ENCODE data around the gene SPATA4. TPM values are rescaled to one million over a fixed set of nuclear protein-coding genes. Genes with fewer than 3 reads are reported as not detected.
"Not testable (repeated sequence)": the region's sequence is repeated elsewhere in the genome, so short reads cannot be mapped to it uniquely, and the experiment has no call there.

The SPATA4 gene
- total RNA-seq, 2 donors from 2014 or later: not detected

DNA sequence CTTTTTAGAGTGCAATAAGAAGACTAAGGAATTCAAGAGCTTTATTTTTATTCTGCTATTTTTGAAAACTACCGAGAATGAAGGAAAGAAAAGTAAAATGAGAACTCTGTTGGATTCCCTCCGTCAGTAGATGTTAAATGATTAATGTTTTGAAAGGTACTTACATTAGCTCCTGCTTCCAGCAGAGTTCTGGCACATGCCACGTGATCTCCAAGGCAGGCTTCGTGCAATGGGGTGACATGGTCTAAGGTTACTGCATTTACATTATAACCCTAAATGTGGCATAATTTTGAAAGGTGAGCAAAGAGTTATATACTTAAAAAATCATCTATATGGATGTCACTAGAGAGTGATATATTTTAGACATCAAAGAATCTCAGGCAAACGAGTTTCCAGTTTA lies 26.8 kb upstream of the SPATA4 start:
- Histone ChIP-seq H3K27ac (no peak overlapping the region), H3K36me3 (no peaks in the 10 kb centered on the region), H3K27me3 (replicated peaks; ENCODE audit: insufficient read depth) (no peaks in the 10 kb centered on the region), H3K4me1 (ENCODE audit: control insufficient read depth in 1 of 2, low read depth in 2 of 2) (no peaks in the 10 kb centered on the region), H3K9me3 (no peaks in the 10 kb centered on the region), H3K4me3 (no peak overlapping the region)
- TF ChIP-seq, protein P1, sequence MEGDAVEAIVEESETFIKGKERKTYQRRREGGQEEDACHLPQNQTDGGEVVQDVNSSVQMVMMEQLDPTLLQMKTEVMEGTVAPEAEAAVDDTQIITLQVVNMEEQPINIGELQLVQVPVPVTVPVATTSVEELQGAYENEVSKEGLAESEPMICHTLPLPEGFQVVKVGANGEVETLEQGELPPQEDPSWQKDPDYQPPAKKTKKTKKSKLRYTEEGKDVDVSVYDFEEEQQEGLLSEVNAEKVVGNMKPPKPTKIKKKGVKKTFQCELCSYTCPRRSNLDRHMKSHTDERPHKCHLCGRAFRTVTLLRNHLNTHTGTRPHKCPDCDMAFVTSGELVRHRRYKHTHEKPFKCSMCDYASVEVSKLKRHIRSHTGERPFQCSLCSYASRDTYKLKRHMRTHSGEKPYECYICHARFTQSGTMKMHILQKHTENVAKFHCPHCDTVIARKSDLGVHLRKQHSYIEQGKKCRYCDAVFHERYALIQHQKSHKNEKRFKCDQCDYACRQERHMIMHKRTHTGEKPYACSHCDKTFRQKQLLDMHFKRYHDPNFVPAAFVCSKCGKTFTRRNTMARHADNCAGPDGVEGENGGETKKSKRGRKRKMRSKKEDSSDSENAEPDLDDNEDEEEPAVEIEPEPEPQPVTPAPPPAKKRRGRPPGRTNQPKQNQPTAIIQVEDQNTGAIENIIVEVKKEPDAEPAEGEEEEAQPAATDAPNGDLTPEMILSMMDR (IDR thresholded peaks at IDR 0.05): no peak
- ATAC-seq (ENCODE audit: insufficient number of reproducible peaks, low FRiP score, low read depth) (no peak), DNase-seq (ENCODE audit: low spot score) (no peak)

DNA sequence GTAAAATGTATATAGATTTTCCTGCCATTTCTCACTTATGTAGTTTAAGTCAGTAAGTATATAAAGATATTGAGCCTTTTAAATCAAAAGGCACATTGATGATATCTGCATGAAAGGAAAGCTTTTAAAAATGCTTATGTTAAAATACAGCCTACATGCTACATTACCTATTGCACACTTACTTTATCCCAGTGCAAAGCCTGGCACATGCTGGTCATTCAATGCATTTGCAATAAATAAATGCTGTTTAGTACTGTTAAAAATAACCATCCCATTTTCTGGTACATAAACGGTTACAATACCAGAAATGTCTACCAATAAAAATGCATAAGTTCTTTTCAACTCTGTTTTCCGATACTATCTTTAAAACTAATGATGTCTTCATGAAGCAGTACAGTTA lies 22.1 kb upstream of the SPATA4 start:
- H3K4me1 ChIP-seq (ENCODE audit: control insufficient read depth in 1 of 2, low read depth in 2 of 2): no peaks in the 10 kb centered on the region
- no peak overlapping the region for H3K27ac ChIP-seq
- ATAC-seq (ENCODE audit: insufficient number of reproducible peaks, low FRiP score, low read depth): no peak
- DNase-seq (ENCODE audit: low spot score): no peak
- TF ChIP-seq, protein P1 (IDR thresholded peaks at IDR 0.05): no peak
- no peaks in the 10 kb centered on the region for H3K36me3 ChIP-seq
- no peaks in the 10 kb centered on the region for H3K9me3 ChIP-seq
- H3K4me3 ChIP-seq: no peak overlapping the region
- no peaks in the 10 kb centered on the region for H3K27me3 ChIP-seq (replicated peaks; ENCODE audit: insufficient read depth)

DNA sequence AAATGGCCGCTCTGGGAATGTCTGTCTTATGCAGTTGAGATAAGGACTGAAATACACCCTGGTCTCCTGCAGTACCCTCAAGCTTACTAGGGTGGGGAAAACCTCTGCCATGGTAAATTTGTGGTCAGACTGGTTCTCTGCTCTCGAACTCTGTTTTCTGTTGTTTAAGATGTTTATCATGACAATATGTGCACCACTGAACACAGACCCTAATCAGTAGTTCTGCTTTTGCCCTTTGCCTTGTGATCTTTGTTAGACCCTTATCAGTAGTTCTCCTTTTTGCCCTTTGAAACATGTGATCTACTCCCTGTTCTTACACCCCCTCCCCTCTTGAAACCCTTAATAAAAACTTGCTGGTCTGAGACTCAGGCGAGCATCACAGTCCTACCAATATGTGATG lies 17.0 kb upstream of the SPATA4 start:
- H3K27ac ChIP-seq; ATAC-seq (ENCODE audit: insufficient number of reproducible peaks, low FRiP score, low read depth); H3K9me3 ChIP-seq; H3K4me1 ChIP-seq (ENCODE audit: control insufficient read depth in 1 of 2, low read depth in 2 of 2); H3K4me3 ChIP-seq; H3K27me3 ChIP-seq (replicated peaks; ENCODE audit: insufficient read depth); H3K36me3 ChIP-seq; DNase-seq (ENCODE audit: low spot score): not testable (repeated sequence)

DNA sequence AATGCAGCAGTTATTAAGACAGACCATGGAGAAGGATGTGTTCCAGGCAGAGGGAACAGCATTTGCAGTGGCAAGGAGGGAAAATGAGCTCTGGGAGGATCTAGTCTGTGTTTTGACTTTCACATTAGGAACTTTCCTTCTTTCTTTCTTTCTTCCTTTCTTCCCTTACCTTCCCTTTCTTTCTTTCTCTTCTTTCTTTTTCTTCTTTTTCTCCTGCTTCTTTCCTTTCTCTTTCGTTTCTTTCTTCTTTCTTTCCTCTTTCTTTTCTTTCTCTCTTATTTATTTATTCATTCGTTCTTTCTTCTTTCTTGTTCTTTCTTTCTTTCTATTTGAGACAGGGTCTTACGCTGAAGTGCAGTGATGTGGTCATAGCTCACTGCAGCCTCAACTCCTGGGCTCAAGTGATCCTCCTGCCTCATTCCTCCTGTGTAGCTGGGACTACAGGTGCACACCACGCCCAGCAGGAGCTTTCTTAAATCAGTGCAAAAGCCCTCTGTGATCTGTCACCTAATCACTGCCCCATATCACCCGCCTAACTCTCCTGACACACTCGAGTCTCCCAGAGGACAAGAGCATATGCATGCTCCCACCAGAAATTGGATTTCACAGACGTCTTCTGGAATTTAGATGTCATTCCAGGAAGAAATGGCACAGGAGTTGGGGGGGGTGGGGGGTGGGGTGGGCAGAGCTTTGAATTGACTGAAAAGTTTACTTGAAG lies 15.4 kb upstream of the SPATA4 start:
- ATAC-seq (ENCODE audit: insufficient number of reproducible peaks, low FRiP score, low read depth) (no peak), DNase-seq (ENCODE audit: low spot score) (no peak)
- TF ChIP-seq, protein P1 (IDR thresholded peaks at IDR 0.05): no peak
- no peaks in the 10 kb centered on the region for H3K36me3 ChIP-seq
- H3K27ac ChIP-seq: no peak overlapping the region
- H3K4me1 ChIP-seq (ENCODE audit: control insufficient read depth in 1 of 2, low read depth in 2 of 2): no peaks in the 10 kb centered on the region
- no peak overlapping the region for H3K4me3 ChIP-seq
- H3K9me3 ChIP-seq: no peaks in the 10 kb centered on the region
- H3K27me3 ChIP-seq (replicated peaks; ENCODE audit: insufficient read depth): no peaks in the 10 kb centered on the region

DNA sequence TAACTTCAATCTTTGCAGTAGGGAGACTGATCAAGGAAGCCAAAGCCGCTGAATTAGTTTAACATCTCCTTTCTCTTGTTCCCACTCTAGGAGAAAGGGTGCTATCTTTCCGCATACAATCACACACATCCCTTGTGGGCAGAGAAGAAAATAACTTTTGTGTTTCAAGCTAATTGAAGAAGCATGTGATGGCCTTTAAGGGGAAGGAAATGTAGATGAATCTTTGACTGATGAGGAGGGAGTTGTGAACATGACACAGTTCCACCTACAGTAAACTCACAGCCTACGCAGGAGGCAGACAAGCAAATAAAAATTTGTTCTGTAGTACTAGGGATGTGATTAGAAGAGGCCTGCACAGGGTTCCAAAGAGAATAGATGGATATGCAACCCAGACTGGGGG lies 14.7 kb upstream of the SPATA4 start:
- Histone ChIP-seq H3K9me3 (no peaks in the 10 kb centered on the region), H3K4me3 (no peak overlapping the region), H3K36me3 (no peaks in the 10 kb centered on the region), H3K27ac (no peak overlapping the region), H3K27me3 (replicated peaks; ENCODE audit: insufficient read depth) (no peaks in the 10 kb centered on the region), H3K4me1 (ENCODE audit: control insufficient read depth in 1 of 2, low read depth in 2 of 2) (no peaks in the 10 kb centered on the region)
- no peak for DNase-seq (ENCODE audit: low spot score)
- ATAC-seq (ENCODE audit: insufficient number of reproducible peaks, low FRiP score, low read depth): no peak
- TF ChIP-seq, protein P1 (IDR thresholded peaks at IDR 0.05): no peak

DNA sequence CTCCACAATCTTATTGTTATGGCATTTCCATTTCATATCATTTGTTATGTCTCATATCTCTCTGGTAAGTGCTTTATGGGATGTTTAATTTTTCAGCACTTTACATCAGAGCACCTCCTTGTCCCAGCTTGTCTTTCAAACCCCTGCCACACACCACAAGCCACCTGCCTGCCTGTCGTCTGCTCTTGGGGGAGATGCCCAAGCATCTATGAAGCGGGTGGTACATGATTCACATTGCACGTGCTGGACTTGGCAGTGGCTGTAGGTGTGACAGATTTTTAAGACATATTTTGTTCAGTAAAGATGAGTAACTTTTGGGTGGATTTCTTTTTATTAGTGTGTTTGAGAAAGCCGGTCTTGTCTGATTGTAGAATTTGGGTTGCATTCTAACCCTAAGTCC lies 14.2 kb upstream of the SPATA4 start:
- H3K9me3 ChIP-seq: no peaks in the 10 kb centered on the region
- ATAC-seq (ENCODE audit: insufficient number of reproducible peaks, low FRiP score, low read depth): no peak
- H3K27me3 ChIP-seq (replicated peaks; ENCODE audit: insufficient read depth): no peaks in the 10 kb centered on the region
- no peak for DNase-seq (ENCODE audit: low spot score)
- TF ChIP-seq, protein P1 (IDR thresholded peaks at IDR 0.05): no peak
- H3K27ac ChIP-seq: no peak overlapping the region
- H3K36me3 ChIP-seq: no peaks in the 10 kb centered on the region
- H3K4me3 ChIP-seq: no peak overlapping the region
- no peaks in the 10 kb centered on the region for H3K4me1 ChIP-seq (ENCODE audit: control insufficient read depth in 1 of 2, low read depth in 2 of 2)
